Measurements from ENCODE around the gene KRTAP4-8.
"Not testable (repeated sequence)": the region's sequence is repeated elsewhere in the genome, so short reads cannot be mapped to it uniquely, and the experiment has no call there.

GRCh38 chr17:41105347-41105746 lies 7.4 kb upstream of the KRTAP4-8 start, which contains the start of gene KRTAP4-9:
- not testable (repeated sequence) for TF ChIP-seq CTCF (IDR thresholded peaks at IDR 0.05); POLR2A (IDR thresholded peaks at IDR 0.05); POLR2AphosphoS5 (IDR thresholded peaks at IDR 0.05; ENCODE audit: insufficient read depth in 1 of 2, low read depth in 1 of 2)
